ENCODE results near the gene OAS1.

GRCh38 chr12:112929715-112930114 lies 23.0 kb downstream of the OAS1 start:
- TF ChIP-seq CTCF (IDR thresholded peaks at IDR 0.05; ENCODE audit: low read depth, low read length, poor library complexity, severe bottlenecking) (no peak), EZH2phosphoT487 (IDR thresholded peaks at IDR 0.05; ENCODE audit: borderline replicate concordance, low read length) (no peak)

All from DOHH2 (cell line).